CD4-positive, alpha-beta memory T cell (primary cell): ENCODE measurements around the gene CPNE1. TPM values are rescaled to one million over a fixed set of nuclear protein-coding genes. Genes with fewer than 3 reads are reported as not detected.

Source experiments
- CTCF ChIA-PET: fragments of 350-600 bp; sonication (Branson Sonifier 250); formaldehyde crosslinking; loops from one replicate; lab custom pipeline; 2021; ENCODE audit warnings: inconsistent platforms; ENCODE audit not compliant: partially characterized antibody; lab: Charles Lee
- POLR2A ChIA-PET: fragments of 350-600 bp; sonication (Branson Sonifier 250); formaldehyde crosslinking; loops from one replicate; lab custom pipeline; 2021; ENCODE audit not compliant: partially characterized antibody; lab: Charles Lee
- DNase-seq, 5 donors: peaks; one replicate each; pipeline versions ENCODE4 v3.0.0 to v3.0.0-alpha.2; 2020 to 2022; ENCODE audit warnings: mixed read lengths in 1 of 5
- H3K27ac ChIP-seq: one replicate; pipeline ENCODE4 v1.7.0; 2013; ENCODE audit warnings: low read depth, low read length
- H3K27me3 ChIP-seq: 2 replicates; pipeline ENCODE4 v1.7.0; 2013; ENCODE audit warnings: mild to moderate bottlenecking, low read length, moderate library complexity; ENCODE audit not compliant: insufficient read depth
- H3K36me3 ChIP-seq: 2 replicates; pipeline ENCODE4 v1.7.0; 2013; ENCODE audit warnings: mild to moderate bottlenecking, low read length, moderate library complexity; ENCODE audit not compliant: insufficient read depth
- H3K4me1 ChIP-seq: 2 replicates; pipeline ENCODE4 v1.7.0; 2013; ENCODE audit warnings: mild to moderate bottlenecking, low read length, moderate library complexity; ENCODE audit not compliant: insufficient read depth
- H3K4me3 ChIP-seq, 2 donors: one replicate each; pipeline ENCODE4 v1.7.0; 2013; ENCODE audit warnings: low read length in 2 of 2, mild to moderate bottlenecking in 1 of 2
- H3K9me3 ChIP-seq, 2 donors: one replicate each; pipeline ENCODE4 v1.7.0; 2013; ENCODE audit warnings: low read length in 2 of 2, control low read depth in 1 of 2; ENCODE audit not compliant: control insufficient read depth in 1 of 2
- H3K27ac Mint-ChIP-seq, 7 donors: one replicate each; pipeline ENCODE4 v1.8.0; 2020 to 2021; ENCODE audit warnings: mixed read lengths in 7 of 7, mild to moderate bottlenecking in 6 of 7, inconsistent platforms in 3 of 7, moderate library complexity in 3 of 7
- H3K27me3 Mint-ChIP-seq, 2 donors: one replicate each; pipeline ENCODE4 v1.8.0; 2020 to 2021; ENCODE audit warnings: mixed read lengths in 2 of 2
- H3K36me3 Mint-ChIP-seq, 2 donors: one replicate each; pipeline ENCODE4 v1.8.0; 2020 to 2021; ENCODE audit warnings: mixed read lengths in 2 of 2, inconsistent platforms in 1 of 2, mild to moderate bottlenecking in 1 of 2
- H3K4me1 Mint-ChIP-seq, 4 donors: one replicate each; pipeline ENCODE4 v1.8.0; 2020 to 2021; ENCODE audit warnings: mixed read lengths in 4 of 4, mild to moderate bottlenecking in 1 of 4
- H3K4me3 Mint-ChIP-seq, 8 donors: one replicate each; pipeline ENCODE4 v1.8.0; 2020 to 2021; ENCODE audit warnings: mixed read lengths in 8 of 8, mild to moderate bottlenecking in 7 of 8, moderate library complexity in 6 of 8, inconsistent platforms in 3 of 8
- H3K9me3 Mint-ChIP-seq, 8 donors: one replicate each; pipeline ENCODE4 v1.8.0; 2020 to 2021; ENCODE audit warnings: mixed read lengths in 8 of 8, mild to moderate bottlenecking in 5 of 8, inconsistent platforms in 3 of 8, moderate library complexity in 1 of 8
- intact Hi-C: fragments of 100-400 bp; cut with micrococcal nuclease; formaldehyde crosslinking; loops from one replicate; pipeline ENCODE4 v1.15.1; 2023
- polyA plus RNA-seq, 2 donors: library from polyadenylated mRNA; unstranded; fragments of 300-500 nt; fragmentation: Illumina TruSeq; gene quantifications; one replicate each; pipeline ENCODE4 v1.2.3, GENCODE V29; 2021
- total RNA-seq, 2 experiments: library from RNA; stranded (reverse); gene quantifications; one replicate each; pipeline ENCODE4 v1.2.3, GENCODE V29; 2021

The CPNE1 gene
- total and polyA plus RNA-seq, 4 experiments from 2014 or later, result 305 to 353 (median 329) TPM

DNA sequence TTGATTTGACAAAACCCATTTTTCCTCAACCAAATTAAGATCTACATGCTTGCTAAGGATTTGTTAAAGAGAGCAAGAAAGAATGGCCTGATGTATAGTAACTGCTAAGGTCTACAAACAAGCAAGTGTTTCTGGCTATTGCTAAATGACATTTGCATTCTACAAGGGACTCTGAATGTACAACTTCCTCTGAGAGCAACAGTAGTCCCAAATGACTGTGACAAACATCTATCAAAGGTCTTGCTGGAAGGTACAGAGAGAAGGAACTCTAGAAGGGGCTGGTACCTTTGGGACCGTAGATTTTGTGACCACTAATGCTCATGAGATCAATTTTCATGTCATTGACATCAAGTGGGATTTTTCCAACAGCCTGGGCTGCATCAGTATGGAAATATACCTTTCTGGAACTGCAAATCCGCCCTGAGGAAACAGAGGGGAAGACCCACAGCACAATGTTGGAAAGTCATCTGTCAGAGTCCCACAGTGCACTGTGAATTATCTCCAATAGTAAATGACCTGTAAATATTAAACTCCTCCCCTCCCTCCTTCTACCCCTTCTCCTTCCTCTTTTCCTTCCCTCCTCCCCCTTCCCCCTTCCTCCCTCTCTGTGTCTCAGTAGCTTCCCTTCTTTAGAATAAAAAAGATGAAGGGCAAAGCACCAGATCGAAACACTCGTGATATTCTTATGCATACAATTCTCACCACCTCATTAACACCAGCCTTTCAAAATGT lies 15.9 kb upstream of the CPNE1 start:
- no peaks in the 10 kb centered on the region for H3K36me3 ChIP-seq
- POLR2A ChIA-PET, result interaction anchor here (1.3 kb wide), 1 partner anchor 16 kb away, joined by 4 read pairs; the partner anchor contains the start of genes CPNE1 and RBM12
- intact Hi-C loops, result no loop called here
- Mint-ChIP-seq H3K27ac (no peak overlapping the region), H3K36me3 (peaks cover 7 to 37% of the 10 kb centered on the region in 2 donors), H3K27me3 (no peaks in the 10 kb centered on the region), H3K4me1 (peaks cover 0 to 2% (median 0%) of the 10 kb centered on the region in 4 donors), H3K9me3 (no peaks in the 10 kb centered on the region), H3K4me3 (no peak overlapping the region)
- no peak for DNase-seq
- CTCF ChIA-PET, result interaction anchor here (0.6 kb wide), 1 partner anchor 180 kb away, joined by 3 read pairs; no protein-coding TSS in a partner anchor
- no peaks in the 10 kb centered on the region for H3K4me1 ChIP-seq
- H3K4me3 ChIP-seq, result no peak overlapping the region
- H3K27me3 ChIP-seq, result no peaks in the 10 kb centered on the region
- no peak overlapping the region for H3K27ac ChIP-seq
- H3K9me3 ChIP-seq, result no peaks in the 10 kb centered on the region

DNA sequence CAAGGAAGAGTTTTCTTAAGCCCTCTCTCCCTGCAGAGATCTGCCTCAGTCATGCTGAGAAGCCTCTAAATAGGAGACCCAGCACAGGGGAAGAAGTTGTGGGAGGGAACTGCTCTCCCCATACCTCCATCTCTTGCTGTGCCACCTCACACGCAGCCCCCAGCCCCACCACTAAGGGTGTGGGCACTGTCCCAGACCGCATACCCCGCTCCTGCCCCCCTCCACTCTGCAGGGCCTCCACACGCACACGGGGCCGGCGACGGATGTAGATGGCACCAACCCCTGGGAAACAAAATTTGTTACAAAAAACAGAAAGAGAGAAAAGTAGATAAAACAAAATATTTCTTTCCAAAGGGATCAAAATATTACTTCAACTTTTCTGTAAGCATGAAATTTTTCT lies 10.2 kb upstream of the CPNE1 start:
- Mint-ChIP-seq H3K4me1 (no peaks in the 10 kb centered on the region), H3K27ac (no peak overlapping the region), H3K27me3 (no peaks in the 10 kb centered on the region), H3K4me3 (no peak overlapping the region), H3K36me3 (peaks cover 29 to 52% of the 10 kb centered on the region in 2 donors), H3K9me3 (no peaks in the 10 kb centered on the region)
- no peak overlapping the region for H3K4me3 ChIP-seq
- no peaks in the 10 kb centered on the region for H3K27me3 ChIP-seq
- H3K4me1 ChIP-seq, result no peaks in the 10 kb centered on the region
- ChIA-PET CTCF (interaction anchor here (0.7 to 1.1 kb wide), 3 partner anchors 56 to 74 kb away, joined by 3 to 4 read pairs (median 3); no protein-coding TSS in a partner anchor), POLR2A (no interaction called here)
- no peak overlapping the region for H3K27ac ChIP-seq
- DNase-seq, result no peak
- no peaks in the 10 kb centered on the region for H3K9me3 ChIP-seq
- intact Hi-C loops, result no loop called here
- peaks cover 34% of the 10 kb centered on the region for H3K36me3 ChIP-seq

- Mint-ChIP-seq H3K9me3 (no peaks in the 10 kb centered on the region), H3K27ac (no peak overlapping the region), H3K27me3 (no peaks in the 10 kb centered on the region), H3K4me3 (no peak overlapping the region), H3K4me1 (no peaks in the 10 kb centered on the region), H3K36me3 (peaks cover 38 to 55% of the 10 kb centered on the region in 2 donors)
- Histone ChIP-seq H3K27ac (no peak overlapping the region), H3K27me3 (no peaks in the 10 kb centered on the region), H3K4me1 (no peaks in the 10 kb centered on the region), H3K36me3 (peaks cover 45% of the 10 kb centered on the region), H3K9me3 (no peaks in the 10 kb centered on the region), H3K4me3 (no peak overlapping the region)
- no peak for DNase-seq
- intact Hi-C loops, result no loop called here
- ChIA-PET POLR2A (interaction anchor here (1.3 kb wide), 1 partner anchor 10 kb away, joined by 3 read pairs; the partner anchor contains the start of genes CPNE1 and RBM12), CTCF (interaction anchor here (1.0 kb wide), 1 partner anchor 73 kb away, joined by 3 read pairs; no protein-coding TSS in a partner anchor)
Measured at GRCh38 chr20:35673884-35674283, 9.2 kb upstream of the CPNE1 start.

- CTCF ChIA-PET, result no interaction called here
- H3K4me1 Mint-ChIP-seq, result peaks cover 0 to 4% (median 3%) of the 10 kb centered on the region in 4 donors
- Histone ChIP-seq H3K27ac (no peak overlapping the region), H3K4me1 (peaks cover 4% of the 10 kb centered on the region), H3K36me3 (peaks cover 40% of the 10 kb centered on the region), H3K9me3 (no peaks in the 10 kb centered on the region), H3K27me3 (no peaks in the 10 kb centered on the region), H3K4me3 (no peak overlapping the region)
- POLR2A ChIA-PET, result interaction anchor here (1.7 to 1.9 kb wide), 2 partner anchors 54 to 73 kb away, joined by 5 to 6 read pairs; partner anchors contain the start of genes RBM39 and SPAG4
- H3K9me3 Mint-ChIP-seq, result no peaks in the 10 kb centered on the region
- H3K36me3 Mint-ChIP-seq, result peaks cover 45 to 50% of the 10 kb centered on the region in 2 donors
- no peaks in the 10 kb centered on the region for H3K27me3 Mint-ChIP-seq
- intact Hi-C loops, result no loop called here
- peak overlapping the region in 2 of 7 donors; percentile 17 to 32 for H3K27ac Mint-ChIP-seq
- DNase-seq, result no peak
- no peak overlapping the region for H3K4me3 Mint-ChIP-seq
Measured at GRCh38 chr20:35669681-35670080, 5.0 kb upstream of the CPNE1 start.

GRCh38 chr20:35669221-35669620 lies 4.5 kb upstream of the CPNE1 start:
- H3K27me3 Mint-ChIP-seq, result no peaks in the 10 kb centered on the region
- CTCF ChIA-PET, result interaction anchor here (1.5 kb wide), 1 partner anchor 50 kb away, joined by 5 read pairs; no protein-coding TSS in a partner anchor
- DNase-seq, result no peak
- H3K4me1 Mint-ChIP-seq, result peaks cover 0 to 5% (median 3%) of the 10 kb centered on the region in 4 donors
- peak overlapping the region in 1 of 7 donors; percentile 17 for H3K27ac Mint-ChIP-seq
- peaks cover 41 to 47% of the 10 kb centered on the region in 2 donors for H3K36me3 Mint-ChIP-seq
- no peak overlapping the region for H3K27ac ChIP-seq
- no peaks in the 10 kb centered on the region for H3K27me3 ChIP-seq
- POLR2A ChIA-PET, result interaction anchor here (0.8 to 1.9 kb wide), 4 partner anchors 50 to 285 kb away, joined by 3 to 6 read pairs (median 4); partner anchors contain the start of genes RBM39 and SPAG4
- intact Hi-C loops, result no loop called here
- H3K4me1 ChIP-seq, result peaks cover 4% of the 10 kb centered on the region
- no peaks in the 10 kb centered on the region for H3K9me3 Mint-ChIP-seq
- H3K4me3 ChIP-seq, result no peak overlapping the region
- H3K9me3 ChIP-seq, result no peaks in the 10 kb centered on the region
- H3K4me3 Mint-ChIP-seq, result no peak overlapping the region
- peaks cover 36% of the 10 kb centered on the region for H3K36me3 ChIP-seq

- H3K9me3 Mint-ChIP-seq, result no peaks in the 10 kb centered on the region
- intact Hi-C loops, result no loop called here
Measured at GRCh38 chr20:35665949-35666288, 1.2 kb upstream of the CPNE1 start.

More at GRCh38 chr20:35665949-35666288, 1.2 kb upstream of the CPNE1 start:
- no peak for DNase-seq
- H3K9me3 ChIP-seq, result no peaks in the 10 kb centered on the region
- Mint-ChIP-seq H3K27me3 (no peaks in the 10 kb centered on the region), H3K27ac (peak overlapping the region in 6 of 7 donors; percentile 6 to 79 (median 40)), H3K4me1 (peaks cover 0 to 38% (median 25%) of the 10 kb centered on the region in 4 donors), H3K4me3 (peak overlapping the region in 7 of 8 donors; percentile 12 to 66 (median 32)), H3K36me3 (peaks cover 26 to 34% of the 10 kb centered on the region in 2 donors)
- H3K4me1 ChIP-seq, result peaks cover 37% of the 10 kb centered on the region
- CTCF ChIA-PET, result interaction anchor here (0.7 to 1.1 kb wide), 4 partner anchors 11 to 218 kb away, joined by 3 to 4 read pairs (median 3); no protein-coding TSS in a partner anchor
- no peak overlapping the region for H3K27ac ChIP-seq
- H3K27me3 ChIP-seq, result no peaks in the 10 kb centered on the region
- H3K36me3 ChIP-seq, result peaks cover 21% of the 10 kb centered on the region
- no peak overlapping the region for H3K4me3 ChIP-seq
- POLR2A ChIA-PET, result interaction anchor here (1.9 to 4.5 kb wide), 3 partner anchors 77 to 124 kb away, joined by 5 to 106 read pairs (median 18); partner anchors contain the start of genes ERGIC3, PHF20 and RBM39
